ENCODE results near the gene ZNF529. TPM values are rescaled to one million over a fixed set of nuclear protein-coding genes. Genes with fewer than 3 reads are reported as not detected.

Gene ZNF529
- total and polyA plus RNA-seq, 2 of the 8 experiments (the other 6 are each of a cell fraction or from before 2014, with no cell fraction given) = 8.4 to 14.1 TPM

DNA sequence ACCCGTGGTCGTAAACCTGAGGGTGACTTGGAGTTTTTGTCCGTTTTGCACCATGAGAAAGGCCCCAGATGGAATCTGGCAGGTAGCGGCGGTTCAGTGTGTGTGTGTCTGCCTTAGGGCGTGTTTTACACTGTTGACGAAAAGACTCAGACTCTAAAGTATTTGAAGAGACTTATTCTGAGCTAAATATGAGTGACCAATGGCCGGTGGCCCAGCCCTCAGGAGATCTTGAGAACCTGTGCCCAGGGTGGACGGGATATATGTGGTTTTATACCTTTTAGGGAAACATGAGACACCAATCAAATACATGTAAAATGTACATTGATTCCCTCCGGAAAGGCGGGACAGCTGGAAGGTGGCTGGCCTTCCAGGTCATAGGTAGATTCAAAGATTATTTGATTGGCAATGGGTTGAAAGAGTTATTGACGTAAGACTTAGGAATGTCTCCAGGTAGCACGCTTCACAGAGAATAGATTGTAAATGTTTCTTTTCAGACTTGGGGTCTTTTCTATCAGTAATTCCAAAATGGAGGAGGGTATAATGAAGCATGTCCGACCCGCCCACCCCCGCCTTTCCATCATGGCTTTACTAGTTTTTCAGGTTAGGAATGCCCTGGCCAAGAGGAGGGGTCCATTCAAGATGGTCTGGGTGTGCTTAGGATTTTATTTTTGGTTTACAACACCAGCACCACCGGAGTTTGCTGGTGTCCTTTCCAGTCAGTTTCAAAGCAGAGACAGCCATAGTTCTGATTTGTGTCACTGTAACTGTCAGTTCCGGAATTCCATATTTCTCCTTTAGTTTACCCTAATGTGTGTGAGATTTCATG is 1.0 kb upstream of the ZNF529 start:
- H3K27me3 ChIP-seq (replicated peaks in 1 of 4; ENCODE audit: control insufficient read depth in 3 of 4, extremely low read depth in 1 of 4, insufficient read depth in 3 of 4, low read length in 3 of 4) = no peaks in the 10 kb centered on the region
- H3K23ac ChIP-seq (ENCODE audit: insufficient read length) = no peak overlapping the region
- CTCF ChIA-PET (ENCODE audit: partially characterized antibody) = no interaction called here
- no peak overlapping the region for H2AK5ac ChIP-seq (ENCODE audit: low read depth, low read length)
- no peak overlapping the region for H3K4ac ChIP-seq (replicated peaks; ENCODE audit: insufficient read length, low read depth, low read length)
- peak overlapping the region; percentile 19; the same call in 1 of the 2 replicates for H2AFZ ChIP-seq (ENCODE audit: low read length)
- WGBS, 2 experiments (ENCODE audit: extremely low coverage in 1 of 2, insufficient coverage in 1 of 2, insufficient read length in 1 of 2, insufficient replicate concordance in 2 of 2, low coverage in 1 of 2, low lambda C conversion rate in 2 of 2, missing lambda C conversion rate in 1 of 2) = 32% methylated on average over 15 of the region's 18 CpGs; no CpG with 5 or more reads in 1 of the 2 experiments
- no peak overlapping the region for H2BK15ac ChIP-seq (ENCODE audit: low read length)
- H3K79me1 ChIP-seq (ENCODE audit: low read depth, low read length) = peaks cover 3% of the 10 kb centered on the region
- no peak overlapping the region for H2BK120ac ChIP-seq (replicated peaks; ENCODE audit: low read depth, low read length)
- no peak overlapping the region for H3K14ac ChIP-seq (ENCODE audit: insufficient read length)
- H2BK5ac ChIP-seq (ENCODE audit: low read depth, low read length) = 0 out of 2 replicates have a peak overlapping the region, but pooled peaks have one; percentile 64
- peak overlapping the region; percentile 5 for H3K56ac ChIP-seq (replicated peaks; ENCODE audit: insufficient read length, low read depth, low read length)
- 0 out of 2 replicates have a peak overlapping the region, but pooled peaks have one; percentile 43 for H4K8ac ChIP-seq (ENCODE audit: extremely low read depth, insufficient read depth, low read length)
- DNase-seq (ENCODE audit: low read depth in 1 of 2, low spot score in 2 of 2) = no peak
- no peak overlapping the region for H2BK20ac ChIP-seq (ENCODE audit: low read length)
- H3K4me1 ChIP-seq (replicated peaks in 1 of 4; ENCODE audit: control insufficient read depth in 3 of 4, insufficient read depth in 4 of 4, low read length in 3 of 4) = peaks cover 0 to 4% (median 0%) of the 10 kb centered on the region in 4 experiments; a peak in 2 of 7 replicates
- H3K4me2 ChIP-seq (ENCODE audit: insufficient read depth in 1 of 2, low read depth in 2 of 2, low read length in 2 of 2) = peak overlapping the region; percentile 85 to 95
- H3K23me2 ChIP-seq (ENCODE audit: low read depth, low read length) = peaks cover 8% of the 10 kb centered on the region
- FAIRE-seq = no peak
- peaks cover 0 to 19% (median 3%) of the 10 kb centered on the region in 4 experiments; a peak in 4 of 8 replicates for H3K36me3 ChIP-seq (ENCODE audit: control insufficient read depth in 2 of 4, insufficient read depth in 4 of 4, low read length in 3 of 4)
- peak overlapping the region; percentile 68 to 96 (median 78) for H3K9ac ChIP-seq (replicated peaks in 1 of 4; ENCODE audit: extremely low read depth in 1 of 4, low read depth in 3 of 4, low read length in 3 of 4)
- H4K91ac ChIP-seq (replicated peaks; ENCODE audit: insufficient read length, low read length) = no peak overlapping the region
- H3K4me3 ChIP-seq (ENCODE audit: extremely low read depth in 1 of 4, insufficient read depth in 2 of 4, low read depth in 3 of 4, low read length in 4 of 4) = peak overlapping the region; percentile 93 to 100 (median 96)
- no peak overlapping the region for H4K5ac ChIP-seq (ENCODE audit: insufficient read length, low read depth, low read length)
- H3K18ac ChIP-seq (ENCODE audit: extremely low read depth, low read length) = no peak overlapping the region
- H4K20me1 ChIP-seq (replicated peaks in 1 of 2; ENCODE audit: control insufficient read depth in 1 of 2, insufficient read depth in 2 of 2, low read length in 2 of 2) = peaks cover 0 to 4% of the 10 kb centered on the region in 2 experiments
- H2BK12ac ChIP-seq (ENCODE audit: low read depth, low read length) = no peak overlapping the region
- no peaks in the 10 kb centered on the region for H3K9me3 ChIP-seq (ENCODE audit: insufficient read depth in 2 of 2, low read depth in 1 of 2, low read length in 1 of 2)
- POLR2A ChIA-PET (ENCODE audit: partially characterized antibody) = interaction anchor here (1.0 to 3.4 kb wide), 8 partner anchors 12 to 463 kb away, joined by 3 to 31 read pairs (median 4); partner anchors contain the start of genes OVOL3, ZNF260 and ZNF850
- H3K79me2 ChIP-seq (ENCODE audit: control insufficient read depth in 1 of 2, insufficient read depth in 2 of 2, low read length in 2 of 2) = peaks cover 0 to 55% of the 10 kb centered on the region in 2 experiments; a peak in 2 of 4 replicates
- H3K27ac ChIP-seq (ENCODE audit: low read depth, low read length) = peak overlapping the region; percentile 41; the same call in 1 of the 2 replicates
- no peak for TF ChIP-seq NANOG (IDR thresholded peaks at IDR 0.05; ENCODE audit: insufficient read depth, low read depth, low read length, poor library complexity, severe bottlenecking)
- no peak for TF ChIP-seq CBX8 (IDR thresholded peaks at IDR 0.05; ENCODE audit: borderline replicate concordance, low read depth, low read length)
- no peak for TF ChIP-seq POLR2AphosphoS5 (IDR thresholded peaks at IDR 0.05; ENCODE audit: low read depth, low read length)
- no peak for TF ChIP-seq SUZ12 (IDR thresholded peaks at IDR 0.05; ENCODE audit: low read length)
- TF ChIP-seq USF2 (IDR thresholded peaks at IDR 0.05; ENCODE audit: low read length) = no peak
- no peak for TF ChIP-seq MAX (IDR thresholded peaks at IDR 0.05)
- no peak for TF ChIP-seq CTBP2 (IDR thresholded peaks at IDR 0.05; ENCODE audit: borderline replicate concordance, insufficient read depth, insufficient read length, low read length)
- TF ChIP-seq SAP30 (IDR thresholded peaks at IDR 0.05; ENCODE audit: insufficient read depth, insufficient replicate concordance, low read length) = no peak
- TF ChIP-seq SP2 (IDR thresholded peaks at IDR 0.05; ENCODE audit: low read length) = no peak
